Measurements from ENCODE around the gene FOCAD.

The FOCAD gene

DNA sequence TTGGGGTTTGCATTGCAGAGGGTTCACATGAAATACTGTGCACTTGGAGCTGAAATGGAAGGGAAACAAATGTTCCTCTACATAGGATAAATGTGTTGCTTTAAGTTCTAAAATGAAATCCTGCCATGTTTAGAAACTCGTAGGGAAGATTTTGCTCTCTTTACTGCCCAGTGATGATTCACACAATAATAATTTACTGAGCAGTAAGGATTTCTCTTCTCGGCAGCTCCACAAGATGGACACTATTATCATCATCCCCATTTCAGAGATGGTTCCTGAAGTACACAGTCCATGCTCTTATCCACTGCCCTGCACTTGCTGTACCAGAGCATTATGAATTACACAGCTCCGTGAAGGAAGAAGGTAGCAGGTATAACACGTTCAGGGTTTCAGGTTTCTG, 343.2 kb downstream of the FOCAD start:
- no peak for DNase-seq

DNA sequence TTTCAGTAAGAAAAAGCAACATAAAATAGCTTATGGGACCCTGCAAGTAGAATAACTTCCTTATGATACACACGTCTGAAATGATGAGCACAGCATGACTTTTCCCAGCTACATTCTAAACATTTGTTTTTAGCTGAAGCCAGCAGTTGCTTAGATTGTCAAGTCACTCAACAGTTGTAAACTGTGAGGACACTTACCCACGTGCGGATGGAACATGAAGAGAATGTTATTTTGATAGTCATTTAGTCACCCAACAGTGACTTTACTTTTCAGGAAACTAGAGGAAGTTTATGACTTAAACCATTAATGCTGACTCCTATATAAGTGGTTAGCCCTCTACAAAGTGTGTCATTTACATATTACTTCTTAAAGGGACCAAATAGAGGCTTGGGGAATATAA, 344.4 kb downstream of the FOCAD start:
- no peak for DNase-seq

DNA sequence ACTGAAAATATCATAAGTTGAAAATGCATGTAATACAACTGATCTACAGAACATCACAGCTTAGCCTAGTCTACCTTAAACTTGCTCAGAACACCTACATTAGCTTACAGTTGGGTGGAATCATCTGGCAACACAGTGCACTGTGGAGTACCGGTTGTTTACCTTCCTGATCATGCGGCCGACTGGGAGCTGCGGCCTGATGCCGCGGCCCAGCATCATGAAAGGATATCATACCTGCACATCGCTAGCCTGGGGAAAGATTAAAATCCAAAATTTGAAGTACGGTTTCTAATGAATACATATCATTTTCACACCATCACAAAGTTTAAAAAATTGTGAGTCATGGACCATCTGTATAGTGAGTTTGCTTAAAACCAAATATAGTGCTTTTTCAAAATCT, 345.6 kb downstream of the FOCAD start:
- no peak for DNase-seq

DNA sequence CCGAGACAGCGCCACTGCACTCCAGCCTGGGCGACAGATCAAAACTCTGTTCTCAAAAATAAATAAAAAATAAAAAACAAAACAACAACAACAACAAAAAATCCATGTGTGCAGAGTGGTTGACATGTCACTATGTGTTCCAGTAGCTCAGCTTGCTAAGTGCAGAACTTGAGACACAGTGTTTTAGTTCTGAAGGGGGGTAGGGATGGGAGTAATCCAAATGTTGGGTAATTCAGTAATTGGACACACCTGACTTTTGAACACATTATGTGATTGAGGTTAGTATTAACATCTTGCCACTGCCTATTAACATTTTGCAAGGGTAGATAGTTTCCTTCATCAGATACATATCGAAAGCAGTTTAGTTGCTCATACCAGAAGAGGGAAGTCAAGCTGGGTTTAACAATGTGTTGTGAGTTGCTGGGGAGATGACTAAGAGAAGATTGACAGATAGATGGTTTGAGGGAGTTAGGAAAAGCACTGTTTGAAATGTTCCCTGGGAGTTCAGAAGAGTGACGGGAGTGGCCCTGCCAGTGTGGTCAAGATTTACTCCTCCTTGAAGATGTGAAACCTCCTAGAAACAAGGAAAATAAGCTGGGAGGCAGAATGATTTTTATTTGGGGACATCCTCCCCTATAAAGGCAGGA, 346.5 kb downstream of the FOCAD start:
- DNase-seq = no peak

DNA sequence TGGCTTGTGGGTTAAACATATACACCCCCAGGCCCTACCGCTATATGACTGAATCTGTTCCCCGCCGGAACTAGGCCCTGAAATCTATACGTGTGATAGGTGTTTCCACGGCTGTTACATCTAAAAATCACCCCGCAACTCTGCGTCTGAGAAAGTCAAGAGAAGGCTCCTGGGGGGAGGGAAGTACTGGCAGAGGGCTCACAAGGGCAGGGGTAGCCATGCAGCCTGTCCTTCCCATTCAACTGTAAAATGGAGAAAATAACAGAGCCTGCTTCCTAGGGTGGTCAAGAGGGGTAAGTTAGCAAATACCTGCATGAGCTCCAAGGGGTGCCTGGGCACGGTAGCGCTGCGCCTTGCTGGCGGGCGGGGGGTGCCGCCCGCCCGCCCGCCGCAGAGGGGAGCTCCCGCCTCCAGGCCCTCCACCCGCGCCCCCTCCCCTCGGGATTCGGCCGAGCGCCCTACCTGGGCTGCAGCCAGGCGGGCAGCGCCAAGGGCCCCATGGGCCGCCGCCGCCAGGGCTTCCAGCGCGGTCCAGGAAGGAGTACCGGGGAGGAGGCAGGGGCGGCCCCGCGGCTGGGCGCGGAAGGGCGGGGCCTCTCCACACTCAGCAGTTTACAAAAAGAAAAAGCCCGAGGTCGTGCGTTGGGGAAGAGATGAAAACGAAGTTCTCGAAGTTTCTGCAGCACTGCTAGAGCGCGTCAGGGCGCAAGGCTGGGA, 347.2 kb downstream of the FOCAD start, which contains the start of gene HACD4:
Gene HACD4 (minus strand): TSS at position 550 of the 717 bp plus-strand sequence. CDS start 50 bp downstream, at position 500.
- peak; percentile 71 for DNase-seq

DNA sequence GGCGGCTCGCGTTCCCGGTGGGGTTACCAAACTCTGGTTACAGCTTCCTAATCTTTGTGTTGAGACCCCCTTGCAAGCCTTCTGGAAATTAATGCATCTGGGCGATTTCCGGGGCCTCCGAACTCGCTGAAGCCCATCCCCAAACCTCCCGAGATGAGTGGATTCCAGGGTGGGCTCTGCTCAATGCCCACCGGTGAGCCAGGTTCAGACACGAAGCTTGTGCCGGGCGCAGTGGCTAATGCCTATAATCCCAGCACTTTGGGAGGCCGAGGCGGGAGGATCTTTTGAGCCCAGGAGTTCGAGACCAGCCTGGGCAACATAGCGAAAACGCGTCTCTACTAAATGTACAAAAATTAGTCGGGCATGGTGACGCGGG, 347.7 kb downstream of the FOCAD start:
- no peak for DNase-seq

DNA sequence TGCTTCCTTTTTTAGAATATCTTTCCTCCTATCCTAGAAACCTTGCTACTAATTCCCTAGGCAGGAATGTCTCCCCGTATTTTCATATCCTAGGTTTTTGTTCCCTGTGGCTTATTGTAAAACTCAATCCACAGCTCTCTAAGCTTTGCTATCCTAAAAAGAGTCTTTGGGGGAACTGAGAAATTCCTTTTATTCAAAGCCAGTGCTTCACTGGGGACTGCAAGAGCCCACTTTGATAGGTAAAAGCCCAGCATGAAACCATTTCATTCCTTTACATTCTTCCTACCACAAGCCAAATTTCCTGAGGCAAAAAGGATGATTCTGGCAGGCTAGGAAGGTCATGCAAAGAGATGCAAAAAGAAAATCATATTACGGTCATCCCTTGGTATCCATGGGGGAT, 353.2 kb downstream of the FOCAD start:
- DNase-seq = no peak

DNA sequence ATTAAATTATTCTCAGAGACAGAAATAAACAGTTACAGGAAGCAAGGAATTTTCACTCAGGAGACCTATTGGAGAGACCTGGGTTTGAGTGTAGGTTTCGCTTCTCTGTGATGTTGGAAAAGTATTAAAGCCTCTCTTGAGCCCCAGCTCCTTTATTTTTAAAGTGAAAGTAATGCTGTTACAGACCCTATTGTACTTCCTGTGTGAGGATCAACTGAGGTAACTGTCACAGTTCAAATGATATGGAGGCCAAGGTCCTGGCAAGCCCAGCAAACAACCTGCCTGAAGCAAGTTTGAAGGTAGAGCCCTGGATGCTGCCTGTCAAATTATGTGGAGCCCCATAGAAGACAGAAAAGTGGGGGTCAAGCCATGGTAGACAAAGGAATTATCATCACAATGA, 355.2 kb downstream of the FOCAD start:
- no peak for DNase-seq

DNA sequence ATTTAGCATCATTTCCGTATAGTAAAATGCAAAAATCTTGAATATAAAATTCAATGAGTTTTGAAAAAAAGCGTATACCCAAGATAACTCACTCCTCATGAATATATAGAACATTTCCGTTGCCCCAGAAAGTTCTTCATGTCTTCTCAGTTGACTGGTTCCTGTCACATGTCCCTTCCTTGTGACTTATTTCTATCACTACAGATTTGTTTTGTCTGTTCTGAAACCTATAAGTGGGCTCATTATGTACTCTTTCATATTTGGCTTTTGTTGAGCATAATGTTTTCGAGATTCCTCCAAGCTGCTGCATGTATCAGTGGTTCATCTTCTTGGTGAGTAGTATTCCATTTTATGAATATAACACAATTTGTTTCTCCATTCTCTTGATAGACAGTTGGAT, 358.4 kb downstream of the FOCAD start:
- no peak for DNase-seq

DNA sequence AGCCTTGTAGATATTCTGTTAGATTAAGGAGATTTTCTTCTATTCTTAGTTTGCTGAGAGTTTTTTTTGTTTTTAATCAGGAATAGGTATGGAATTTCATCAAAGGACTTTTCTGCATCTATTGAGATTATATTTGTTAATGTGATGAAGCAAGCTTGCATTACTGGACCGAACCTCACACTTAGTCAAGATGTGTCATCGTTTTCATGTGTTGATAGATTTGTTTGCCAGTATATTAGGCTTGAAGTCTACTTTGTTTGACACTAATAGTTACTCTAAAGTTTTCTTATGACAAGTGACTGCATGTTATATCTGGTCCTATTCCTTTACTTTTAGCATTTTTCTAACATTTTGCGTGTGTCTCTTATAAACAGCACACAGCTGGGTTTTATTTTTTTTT, 359.8 kb downstream of the FOCAD start:
- DNase-seq = no peak
